Activated gamma-delta T cell (primary cell): ENCODE data around the gene RNFT2.
"Not testable (repeated sequence)": the region's sequence is repeated elsewhere in the genome, so short reads cannot be mapped to it uniquely, and the experiment has no call there.

ENCODE experiments used
- DNase-seq: peaks from one replicate; lab custom pipeline; 2025; lab: John Stamatoyannopoulos, UW

Gene RNFT2

GRCh38 chr12:116710370-116711150, 27.6 kb upstream of the RNFT2 start:
- no peak for DNase-seq

DNA sequence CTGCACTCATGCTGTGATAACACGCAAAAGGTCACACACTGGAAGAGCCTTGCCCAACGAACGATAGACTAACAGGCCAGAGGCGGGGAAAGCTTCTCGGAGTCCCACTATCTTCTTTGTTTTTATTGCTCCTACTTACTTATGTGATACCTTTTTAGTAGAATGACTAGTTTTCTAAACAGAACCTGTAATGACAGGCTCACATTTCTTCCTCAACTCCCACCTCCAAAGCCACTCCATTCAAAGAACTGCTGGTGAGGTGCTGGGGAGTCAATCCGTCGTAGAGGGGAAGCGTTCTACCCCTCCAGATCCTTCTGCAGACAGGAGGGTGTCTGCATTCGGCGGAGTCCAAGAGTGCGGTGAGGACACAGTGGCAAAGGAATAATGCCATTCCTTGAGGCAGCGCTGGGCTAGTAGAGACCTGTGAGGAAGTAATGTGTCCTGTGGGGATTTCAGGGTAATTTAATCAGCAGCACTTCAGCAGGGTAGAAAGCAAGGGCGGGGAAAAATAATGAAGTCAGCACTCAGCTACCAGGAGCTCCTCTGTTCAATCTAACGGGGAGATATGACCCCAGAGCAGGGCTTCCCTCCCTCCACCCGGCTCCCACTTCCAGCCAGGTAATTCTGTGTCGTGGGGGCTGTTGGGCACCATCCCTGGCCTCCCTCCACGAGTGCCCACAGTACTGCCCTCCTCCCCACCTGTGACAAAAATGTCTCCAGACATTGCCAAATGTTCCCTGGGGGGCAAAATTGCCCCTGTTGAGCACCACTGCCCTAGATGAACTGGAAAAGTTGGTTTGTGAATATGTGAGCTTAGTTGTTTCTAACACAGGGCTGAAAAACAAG, 25.4 kb upstream of the RNFT2 start:
- no peak for DNase-seq

DNA sequence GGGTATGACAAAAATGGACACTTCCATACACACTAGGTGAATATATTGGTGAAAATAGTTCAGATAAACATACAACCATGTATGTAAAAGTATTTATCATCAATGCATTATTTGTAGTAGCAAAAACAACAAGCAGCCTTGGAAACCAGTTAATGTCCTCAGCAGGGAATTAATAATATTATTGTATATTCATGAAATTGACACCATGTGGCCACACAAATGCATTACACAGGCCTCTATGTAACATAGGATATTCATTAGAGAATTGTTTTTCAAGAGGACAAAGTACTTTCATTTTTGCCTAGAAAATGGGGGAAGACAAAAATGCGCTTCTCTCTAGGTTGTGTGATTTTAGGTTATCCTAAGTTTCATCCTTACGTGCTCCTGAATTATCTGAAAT, 24.6 kb upstream of the RNFT2 start:
- no peak for DNase-seq

DNA sequence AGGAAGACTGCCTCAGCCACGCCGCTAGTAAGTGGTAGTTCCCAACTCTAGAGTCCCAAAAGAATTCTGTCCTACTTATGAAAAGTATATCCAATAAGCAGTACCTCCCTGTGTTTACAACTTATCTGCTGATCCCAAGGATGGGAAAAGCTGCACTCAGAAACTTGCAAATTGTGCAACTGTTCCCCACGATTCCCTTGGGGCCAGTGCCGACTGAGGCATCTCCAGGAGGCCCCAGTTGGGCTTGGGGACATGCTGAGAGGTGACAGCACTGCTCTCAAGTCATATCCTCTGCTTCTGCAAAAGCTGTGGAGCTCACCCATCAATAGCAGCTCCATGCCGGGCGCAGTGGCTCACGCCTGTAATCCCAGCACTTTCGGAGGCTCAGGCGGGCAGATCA, 23.9 kb upstream of the RNFT2 start:
- DNase-seq = no peak

DNA sequence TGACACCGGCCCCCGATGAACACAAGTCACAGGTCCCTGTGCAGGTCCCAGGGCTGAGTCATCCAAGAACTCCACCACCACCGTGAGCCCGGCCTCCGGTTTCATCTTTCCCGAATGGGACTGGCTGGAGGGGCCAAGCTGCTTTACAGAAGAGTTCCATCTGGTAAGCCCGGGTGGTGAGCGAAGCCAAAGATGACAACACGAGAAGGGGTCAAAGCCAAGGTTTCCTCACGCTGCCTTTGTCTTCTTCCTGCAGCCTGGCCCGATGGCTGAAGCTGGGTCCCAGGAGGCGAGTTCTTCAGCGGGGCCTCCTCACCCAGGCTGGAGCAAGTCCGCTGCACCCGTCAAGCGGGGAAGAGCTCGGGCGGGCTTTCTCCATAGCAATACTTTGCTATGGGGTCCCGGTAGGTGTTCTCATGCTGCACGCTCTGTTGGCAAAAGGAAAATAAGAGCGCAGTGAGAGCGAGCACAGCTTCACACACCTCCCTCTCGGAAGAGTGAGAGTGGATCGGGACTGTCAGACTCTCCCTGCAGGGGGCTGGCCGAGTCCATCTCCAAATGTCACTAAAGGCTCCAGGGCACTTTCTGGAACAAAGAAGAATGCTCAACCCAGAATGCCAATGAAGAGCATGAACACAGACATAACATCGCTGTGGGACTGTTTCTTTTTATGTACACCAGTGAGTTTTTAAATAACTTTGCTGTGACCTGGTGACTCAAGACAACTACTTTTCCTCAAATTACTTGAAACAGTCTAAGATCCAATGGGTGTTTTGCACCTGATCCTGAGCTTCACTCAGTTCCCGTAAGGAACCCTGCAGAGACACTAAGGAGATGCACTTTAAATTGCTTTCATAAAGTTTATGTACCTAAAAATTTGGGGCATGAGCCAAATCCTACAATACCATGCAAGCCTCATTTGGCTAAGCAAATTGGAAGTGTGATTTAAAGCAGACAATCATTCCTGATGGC, 20.4 kb upstream of the RNFT2 start:
- no peak for DNase-seq

- DNase-seq = no peak
These were observed 19.3 kb upstream of the RNFT2 start for GRCh38 chr12:116718655-116719454.

GRCh38 chr12:116719731-116720528, 18.2 kb upstream of the RNFT2 start:
- DNase-seq = no peak

DNA sequence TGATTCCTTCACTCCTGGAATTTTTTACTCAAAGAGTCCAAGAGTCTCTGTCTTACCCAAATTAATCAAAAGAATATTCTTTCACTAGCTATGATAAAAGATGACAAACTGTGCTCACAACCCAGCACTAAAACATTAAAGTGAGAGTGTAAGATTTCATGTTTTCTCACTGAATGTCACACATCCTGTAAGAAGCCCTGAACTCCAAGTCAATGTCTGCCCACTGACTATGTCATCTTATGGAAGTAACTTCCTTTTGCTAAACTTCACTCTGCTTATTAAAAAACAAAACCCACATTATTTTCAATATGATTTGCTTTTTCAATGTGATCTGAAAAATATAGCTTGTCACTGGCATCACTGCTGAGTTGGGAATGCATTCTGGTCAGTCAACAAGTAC, 15.9 kb upstream of the RNFT2 start:
- no peak for DNase-seq

GRCh38 chr12:116726694-116727093, 11.4 kb upstream of the RNFT2 start:
- DNase-seq = no peak

DNA sequence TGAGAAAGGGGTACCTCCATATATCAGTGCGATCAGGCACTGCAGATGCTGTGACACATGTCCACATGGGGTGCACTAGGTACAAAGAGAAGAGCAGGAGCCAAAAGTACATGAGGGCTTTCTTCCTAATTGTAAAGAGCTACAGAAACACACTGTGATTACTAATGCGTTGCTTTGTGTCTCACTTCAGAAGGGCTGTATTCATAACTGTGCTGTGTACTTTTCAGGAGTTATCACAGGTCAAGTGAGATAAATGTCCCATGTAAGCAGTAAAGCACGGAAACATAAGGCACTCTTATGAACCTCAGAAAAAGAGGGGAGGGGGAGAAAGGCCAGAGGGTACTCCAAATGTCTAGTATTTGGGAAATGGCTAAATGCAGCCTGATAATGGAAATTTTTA, 10.9 kb upstream of the RNFT2 start:
- no peak for DNase-seq

DNA sequence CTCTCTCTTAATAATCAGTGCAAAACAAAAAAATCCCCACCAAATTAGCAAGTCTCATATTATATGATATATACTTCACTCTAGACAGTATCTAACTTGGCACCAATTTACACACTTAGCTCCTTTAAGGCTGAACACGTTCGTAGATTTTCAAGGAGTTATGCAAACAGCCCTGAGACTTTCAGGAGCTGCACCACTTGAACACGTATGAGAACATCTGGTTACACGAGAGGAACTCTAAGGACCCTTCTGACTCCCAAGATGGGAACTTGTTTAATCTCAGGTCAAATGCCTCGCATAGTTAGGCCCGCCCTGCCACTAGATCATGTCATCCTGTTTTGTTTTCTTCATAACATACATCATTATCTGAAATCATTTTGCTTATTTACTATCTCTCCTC, 10.2 kb upstream of the RNFT2 start:
- no peak for DNase-seq

DNA sequence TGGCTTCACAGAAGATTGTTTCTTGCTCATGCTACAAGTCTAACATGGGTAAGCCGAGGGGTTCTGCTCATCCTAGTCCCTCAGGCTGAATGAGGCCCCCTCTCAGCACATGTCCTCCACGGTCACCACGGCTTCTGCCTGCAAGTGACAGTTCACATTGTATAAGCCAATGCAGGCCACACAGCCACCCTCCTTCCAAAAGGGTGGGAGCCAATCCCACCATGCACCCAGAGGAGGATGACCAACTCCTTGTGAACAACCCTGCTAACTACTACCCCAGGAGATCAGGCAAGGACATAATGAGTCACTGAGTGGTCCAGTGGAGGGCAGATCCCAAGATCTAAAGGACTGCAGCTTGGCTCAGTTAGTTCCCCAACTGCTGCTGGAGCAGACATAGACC, 6.3 kb upstream of the RNFT2 start:
- DNase-seq = no peak

DNA sequence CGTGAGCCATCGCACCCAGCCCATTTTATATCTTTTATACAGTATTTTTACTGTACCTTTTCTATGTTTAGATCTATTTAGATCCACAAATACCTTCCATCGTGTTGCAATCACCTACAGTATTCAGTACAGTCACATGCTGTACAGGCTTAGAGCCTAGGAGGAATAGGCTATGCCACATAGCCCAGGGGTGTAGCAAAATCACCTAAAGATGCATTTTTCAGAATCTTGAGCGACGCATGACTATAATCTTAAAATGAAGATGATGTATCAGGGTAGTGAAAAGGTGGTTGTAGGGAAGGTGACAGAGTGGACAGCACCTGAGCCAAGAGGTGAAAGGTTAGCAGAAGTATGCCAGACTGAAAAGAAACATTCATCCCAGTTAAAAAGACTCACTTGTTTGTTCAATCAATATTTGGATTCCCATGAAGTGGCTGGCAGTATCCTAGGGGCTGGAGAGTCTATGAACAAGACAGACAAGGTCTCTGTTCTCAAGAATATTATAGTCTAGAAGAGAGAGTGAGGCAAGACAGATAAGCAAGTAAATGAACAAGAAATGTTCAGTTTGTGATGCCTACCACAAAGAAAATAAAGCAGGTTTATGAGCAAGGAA, 3.9 kb upstream of the RNFT2 start:
- DNase-seq = no peak

DNA sequence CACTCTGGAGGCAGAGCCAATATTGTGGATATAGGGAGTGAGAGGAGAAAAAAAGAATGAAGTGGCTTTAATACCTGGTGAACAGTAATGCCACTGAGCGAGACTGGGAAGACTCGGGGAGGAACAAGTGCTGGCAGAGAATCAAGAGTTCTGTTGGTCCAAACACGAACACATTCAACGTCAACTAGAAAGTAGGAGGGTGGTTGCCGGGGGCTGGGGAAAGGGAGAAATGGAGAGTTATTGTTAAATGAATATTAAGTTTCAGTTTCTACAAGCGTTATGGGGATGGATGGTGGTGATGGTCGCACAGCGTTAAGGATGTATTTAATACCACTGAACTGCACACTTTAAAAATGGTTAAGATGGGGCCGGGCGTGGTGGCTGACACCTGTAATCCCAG, 3.0 kb upstream of the RNFT2 start:
- no peak for DNase-seq

DNA sequence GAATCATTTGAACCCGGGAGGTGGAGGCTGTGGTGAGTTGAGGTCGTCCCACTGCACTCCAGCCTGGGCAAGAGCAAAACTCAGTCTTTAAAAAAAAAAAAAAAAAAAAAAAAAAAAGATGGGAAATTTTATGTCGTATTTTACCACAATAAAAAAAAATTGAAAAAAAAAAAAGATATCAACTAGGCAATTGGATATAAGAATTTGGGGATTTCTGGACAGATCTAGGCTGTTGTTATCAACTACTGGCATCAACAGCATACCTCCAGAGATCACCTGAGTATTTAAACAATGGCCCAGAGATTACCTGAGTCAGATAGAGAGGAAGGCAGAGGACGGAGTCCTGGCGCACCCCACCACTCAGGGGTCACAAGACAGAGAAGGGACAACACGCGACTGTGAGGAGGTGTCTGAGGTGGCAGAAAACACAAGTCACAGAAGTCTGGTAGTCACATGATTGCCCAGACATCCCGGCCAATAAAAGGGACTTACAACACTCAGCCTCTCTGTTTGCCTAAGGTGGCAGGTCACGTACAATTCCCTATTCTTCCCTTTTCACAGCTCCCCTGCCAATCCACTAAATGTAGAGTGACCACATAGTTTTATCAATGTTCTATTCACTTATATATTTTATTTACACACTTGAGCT, 2.0 kb upstream of the RNFT2 start:
- DNase-seq = no peak

GRCh38 chr12:116736962-116737773, 947 bp upstream of the RNFT2 start:
- DNase-seq = no peak

DNA sequence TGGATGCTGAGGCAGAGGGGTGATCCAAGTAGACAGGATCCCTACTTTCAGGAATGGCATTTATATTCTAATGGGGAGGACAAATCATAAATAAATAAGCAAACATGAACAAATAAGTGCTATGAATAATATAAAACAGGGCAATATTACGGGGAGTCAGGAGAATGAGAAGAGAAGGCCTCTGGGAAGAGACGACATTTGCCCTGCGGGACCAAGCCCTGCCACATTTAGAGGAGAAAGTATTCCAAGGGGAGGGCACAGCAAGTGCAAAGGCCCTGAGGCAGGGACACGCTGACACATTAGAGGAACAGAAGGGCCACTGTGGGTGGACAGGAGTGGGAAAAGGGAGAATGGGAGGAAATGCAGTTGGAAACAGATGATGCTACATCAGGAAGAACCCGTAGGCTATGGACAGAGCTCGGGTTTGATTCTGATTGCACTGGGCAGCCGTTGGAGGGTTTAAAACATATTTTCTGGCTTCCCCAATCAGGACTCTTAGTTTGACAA, 1.3 kb downstream of the RNFT2 start:
- DNase-seq = no peak

- DNase-seq = not testable (repeated sequence)
These were observed 4.7 kb downstream of the RNFT2 start for GRCh38 chr12:116742787-116743186.
